ENCODE measurements around the gene HYCC1. TPM values are rescaled to one million over a fixed set of nuclear protein-coding genes. Genes with fewer than 3 reads are reported as not detected.
"Not testable (repeated sequence)": the region's sequence is repeated elsewhere in the genome, so short reads cannot be mapped to it uniquely, and the experiment has no call there.

Gene HYCC1
- total RNA-seq, 1 experiment from 2014 or later, result 125 TPM

DNA sequence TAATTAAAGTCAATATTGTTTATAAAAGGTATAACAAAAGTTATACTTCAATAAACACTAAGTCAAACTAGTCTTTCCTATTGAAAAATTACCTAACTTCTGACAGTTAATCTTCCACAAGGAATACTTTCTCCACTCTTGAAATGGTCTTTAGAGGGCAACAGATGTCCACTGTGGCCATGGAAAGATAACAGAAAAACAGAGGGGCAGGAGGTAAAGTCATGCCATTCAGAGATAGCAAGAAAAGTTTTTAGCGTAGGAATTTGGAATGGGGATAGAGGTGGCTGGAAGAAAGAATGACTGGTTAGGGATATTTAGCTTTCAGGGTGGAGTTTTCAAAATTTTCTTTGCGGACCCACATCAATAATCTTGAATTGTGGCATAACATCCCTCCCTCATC lies 34.7 kb downstream of the HYCC1 start (continued):
- no peak for TF ChIP-seq ESRRA (CRISPR knock-in tag; IDR thresholded peaks at IDR 0.05; ENCODE audit: borderline replicate concordance)
- TF ChIP-seq NFE2L1 (CRISPR knock-in tag; IDR thresholded peaks at IDR 0.05), result no peak
- no peak for TF ChIP-seq JAZF1 (CRISPR knock-in tag; IDR thresholded peaks at IDR 0.05)
- TF ChIP-seq SOX15 (CRISPR knock-in tag; IDR thresholded peaks at IDR 0.05), result no peak
- TF ChIP-seq, protein P1, sequence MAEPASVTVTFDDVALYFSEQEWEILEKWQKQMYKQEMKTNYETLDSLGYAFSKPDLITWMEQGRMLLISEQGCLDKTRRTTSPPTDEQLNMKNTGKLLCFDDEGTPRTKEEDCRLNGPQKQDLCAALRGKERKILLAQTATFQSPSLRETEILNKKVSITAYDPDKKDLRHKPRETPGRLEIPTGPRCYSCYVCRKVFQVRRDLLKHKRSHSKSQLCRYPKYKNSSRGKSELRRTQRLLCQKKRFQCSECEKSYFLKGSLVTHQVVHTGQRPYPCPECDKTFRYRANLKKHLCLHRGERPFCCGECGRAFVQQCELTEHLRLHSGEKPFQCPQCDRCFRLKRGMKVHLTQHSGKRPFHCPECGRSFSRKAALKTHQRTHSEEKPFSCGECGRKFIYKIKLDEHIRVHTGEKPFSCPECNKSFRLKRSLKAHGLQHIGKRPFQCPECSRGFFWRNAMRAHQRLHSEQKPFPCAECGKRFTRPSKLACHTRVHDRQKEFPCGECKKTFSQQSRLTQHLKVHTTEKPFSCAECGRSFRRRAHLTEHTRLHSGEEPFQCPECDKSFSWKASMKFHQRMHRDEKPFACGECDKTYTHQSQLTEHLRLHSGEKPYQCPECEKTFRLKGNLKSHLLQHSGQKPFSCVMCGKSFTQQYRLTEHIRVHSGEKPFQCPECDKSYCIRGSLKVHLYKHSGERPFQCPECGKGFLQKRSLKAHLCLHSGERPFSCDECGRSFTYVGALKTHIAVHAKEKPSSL (CRISPR knock-in tag; conservative IDR thresholded peaks at IDR 0.05), result no peak

DNA sequence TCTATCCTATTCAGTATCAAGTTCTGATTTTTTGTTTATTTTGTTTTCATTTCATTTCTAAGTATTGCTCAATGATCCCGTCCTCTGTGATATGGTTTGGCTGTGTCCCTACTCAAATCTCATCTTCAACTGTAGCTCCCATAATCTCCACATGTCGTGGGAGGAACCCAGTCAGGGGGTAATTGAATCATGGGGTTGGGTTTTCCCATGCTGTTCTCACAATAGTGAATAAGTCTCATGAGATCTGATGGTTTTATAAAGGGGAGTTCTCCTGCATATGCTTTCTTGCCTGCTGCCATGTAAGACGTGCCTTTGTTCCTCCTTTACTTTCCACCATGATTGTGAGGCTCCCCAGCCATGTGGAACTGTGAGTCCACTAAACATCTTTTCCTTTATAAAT lies 39.3 kb downstream of the HYCC1 start:
- POLR2A ChIA-PET; H3K9me3 Mint-ChIP-seq; H3K4me3 Mint-ChIP-seq; DNase-seq (ENCODE audit: low spot score); CTCF ChIA-PET; H3K27me3 Mint-ChIP-seq (ENCODE audit: low read depth); ATAC-seq; H3K4me1 Mint-ChIP-seq: not testable (repeated sequence)
- Mint-ChIP-seq H3K27ac (peak overlapping the region; percentile 17; the same call in 1 of the 2 replicates), H3K36me3 (peaks cover 47% of the 10 kb centered on the region)

DNA sequence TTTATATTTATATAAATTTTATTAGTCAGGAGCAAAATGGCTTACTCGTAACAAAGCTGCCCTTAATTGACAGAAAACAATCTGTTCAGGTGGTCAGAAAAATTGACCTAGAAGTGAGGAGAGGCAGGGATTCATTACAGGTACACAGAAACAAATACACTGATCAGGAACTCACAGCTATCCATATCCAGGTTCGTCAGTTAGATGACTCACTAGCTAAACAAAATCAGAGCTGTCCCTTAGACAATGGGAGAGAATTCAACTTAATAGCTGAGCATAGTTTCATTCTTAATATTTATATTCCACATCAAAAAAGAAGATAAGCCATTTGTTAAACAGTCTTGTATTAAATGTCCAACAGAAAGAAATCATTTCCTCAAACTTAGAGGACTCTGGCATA lies 41.7 kb downstream of the HYCC1 start:
- ChIA-PET CTCF (interaction anchor here (0.7 kb wide), 1 partner anchor 101 kb away, joined by 3 read pairs; no protein-coding TSS in a partner anchor), POLR2A (interaction anchor here (0.7 kb wide), 1 partner anchor 54 kb away, joined by 7 read pairs; no protein-coding TSS in a partner anchor)
- Mint-ChIP-seq H3K9me3 (no peaks in the 10 kb centered on the region), H3K4me1 (peaks cover 8% of the 10 kb centered on the region), H3K27me3 (ENCODE audit: low read depth) (no peaks in the 10 kb centered on the region), H3K4me3 (no peak overlapping the region), H3K36me3 (peaks cover 48% of the 10 kb centered on the region), H3K27ac (no peak overlapping the region)
- TF ChIP-seq NR2C2 (CRISPR knock-in tag; IDR thresholded peaks at IDR 0.05) (no peak), JAZF1 (CRISPR knock-in tag; IDR thresholded peaks at IDR 0.05) (no peak)
- TF ChIP-seq, protein P2, sequence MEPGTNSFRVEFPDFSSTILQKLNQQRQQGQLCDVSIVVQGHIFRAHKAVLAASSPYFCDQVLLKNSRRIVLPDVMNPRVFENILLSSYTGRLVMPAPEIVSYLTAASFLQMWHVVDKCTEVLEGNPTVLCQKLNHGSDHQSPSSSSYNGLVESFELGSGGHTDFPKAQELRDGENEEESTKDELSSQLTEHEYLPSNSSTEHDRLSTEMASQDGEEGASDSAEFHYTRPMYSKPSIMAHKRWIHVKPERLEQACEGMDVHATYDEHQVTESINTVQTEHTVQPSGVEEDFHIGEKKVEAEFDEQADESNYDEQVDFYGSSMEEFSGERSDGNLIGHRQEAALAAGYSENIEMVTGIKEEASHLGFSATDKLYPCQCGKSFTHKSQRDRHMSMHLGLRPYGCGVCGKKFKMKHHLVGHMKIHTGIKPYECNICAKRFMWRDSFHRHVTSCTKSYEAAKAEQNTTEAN (CRISPR knock-in tag; IDR thresholded peaks at IDR 0.05), result no peak
- TF ChIP-seq, protein P3, sequence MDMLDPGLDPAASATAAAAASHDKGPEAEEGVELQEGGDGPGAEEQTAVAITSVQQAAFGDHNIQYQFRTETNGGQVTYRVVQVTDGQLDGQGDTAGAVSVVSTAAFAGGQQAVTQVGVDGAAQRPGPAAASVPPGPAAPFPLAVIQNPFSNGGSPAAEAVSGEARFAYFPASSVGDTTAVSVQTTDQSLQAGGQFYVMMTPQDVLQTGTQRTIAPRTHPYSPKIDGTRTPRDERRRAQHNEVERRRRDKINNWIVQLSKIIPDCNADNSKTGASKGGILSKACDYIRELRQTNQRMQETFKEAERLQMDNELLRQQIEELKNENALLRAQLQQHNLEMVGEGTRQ (CRISPR knock-in tag; IDR thresholded peaks at IDR 0.05), result no peak
- TF ChIP-seq, protein P4, sequence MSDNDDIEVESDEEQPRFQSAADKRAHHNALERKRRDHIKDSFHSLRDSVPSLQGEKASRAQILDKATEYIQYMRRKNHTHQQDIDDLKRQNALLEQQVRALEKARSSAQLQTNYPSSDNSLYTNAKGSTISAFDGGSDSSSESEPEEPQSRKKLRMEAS (CRISPR knock-in tag; IDR thresholded peaks at IDR 0.05), result no peak
- TF ChIP-seq, protein P5, sequence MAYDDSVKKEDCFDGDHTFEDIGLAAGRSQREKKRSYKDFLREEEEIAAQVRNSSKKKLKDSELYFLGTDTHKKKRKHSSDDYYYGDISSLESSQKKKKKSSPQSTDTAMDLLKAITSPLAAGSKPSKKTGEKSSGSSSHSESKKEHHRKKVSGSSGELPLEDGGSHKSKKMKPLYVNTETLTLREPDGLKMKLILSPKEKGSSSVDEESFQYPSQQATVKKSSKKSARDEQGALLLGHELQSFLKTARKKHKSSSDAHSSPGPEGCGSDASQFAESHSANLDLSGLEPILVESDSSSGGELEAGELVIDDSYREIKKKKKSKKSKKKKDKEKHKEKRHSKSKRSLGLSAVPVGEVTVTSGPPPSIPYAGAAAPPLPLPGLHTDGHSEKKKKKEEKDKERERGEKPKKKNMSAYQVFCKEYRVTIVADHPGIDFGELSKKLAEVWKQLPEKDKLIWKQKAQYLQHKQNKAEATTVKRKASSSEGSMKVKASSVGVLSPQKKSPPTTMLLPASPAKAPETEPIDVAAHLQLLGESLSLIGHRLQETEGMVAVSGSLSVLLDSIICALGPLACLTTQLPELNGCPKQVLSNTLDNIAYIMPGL (CRISPR knock-in tag; IDR thresholded peaks at IDR 0.05), result no peak
- TF ChIP-seq, protein P6, sequence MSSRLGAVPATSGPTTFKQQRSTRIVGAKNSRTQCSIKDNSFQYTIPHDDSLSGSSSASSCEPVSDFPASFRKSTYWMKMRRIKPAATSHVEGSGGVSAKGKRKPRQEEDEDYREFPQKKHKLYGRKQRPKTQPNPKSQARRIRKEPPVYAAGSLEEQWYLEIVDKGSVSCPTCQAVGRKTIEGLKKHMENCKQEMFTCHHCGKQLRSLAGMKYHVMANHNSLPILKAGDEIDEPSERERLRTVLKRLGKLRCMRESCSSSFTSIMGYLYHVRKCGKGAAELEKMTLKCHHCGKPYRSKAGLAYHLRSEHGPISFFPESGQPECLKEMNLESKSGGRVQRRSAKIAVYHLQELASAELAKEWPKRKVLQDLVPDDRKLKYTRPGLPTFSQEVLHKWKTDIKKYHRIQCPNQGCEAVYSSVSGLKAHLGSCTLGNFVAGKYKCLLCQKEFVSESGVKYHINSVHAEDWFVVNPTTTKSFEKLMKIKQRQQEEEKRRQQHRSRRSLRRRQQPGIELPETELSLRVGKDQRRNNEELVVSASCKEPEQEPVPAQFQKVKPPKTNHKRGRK (CRISPR knock-in tag; IDR thresholded peaks at IDR 0.05; ENCODE audit: borderline replicate concordance), result no peak
- TF ChIP-seq, protein P7, sequence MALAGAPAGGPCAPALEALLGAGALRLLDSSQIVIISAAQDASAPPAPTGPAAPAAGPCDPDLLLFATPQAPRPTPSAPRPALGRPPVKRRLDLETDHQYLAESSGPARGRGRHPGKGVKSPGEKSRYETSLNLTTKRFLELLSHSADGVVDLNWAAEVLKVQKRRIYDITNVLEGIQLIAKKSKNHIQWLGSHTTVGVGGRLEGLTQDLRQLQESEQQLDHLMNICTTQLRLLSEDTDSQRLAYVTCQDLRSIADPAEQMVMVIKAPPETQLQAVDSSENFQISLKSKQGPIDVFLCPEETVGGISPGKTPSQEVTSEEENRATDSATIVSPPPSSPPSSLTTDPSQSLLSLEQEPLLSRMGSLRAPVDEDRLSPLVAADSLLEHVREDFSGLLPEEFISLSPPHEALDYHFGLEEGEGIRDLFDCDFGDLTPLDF (CRISPR knock-in tag; IDR thresholded peaks at IDR 0.05), result no peak
- no peak for ATAC-seq
- no peak for DNase-seq (ENCODE audit: low spot score)

Measured in WTC11 (cell line).